ENCODE measurements around the gene SPDYE16. TPM values are rescaled to one million over a fixed set of nuclear protein-coding genes. Genes with fewer than 3 reads are reported as not detected.

The SPDYE16 gene, protein sequence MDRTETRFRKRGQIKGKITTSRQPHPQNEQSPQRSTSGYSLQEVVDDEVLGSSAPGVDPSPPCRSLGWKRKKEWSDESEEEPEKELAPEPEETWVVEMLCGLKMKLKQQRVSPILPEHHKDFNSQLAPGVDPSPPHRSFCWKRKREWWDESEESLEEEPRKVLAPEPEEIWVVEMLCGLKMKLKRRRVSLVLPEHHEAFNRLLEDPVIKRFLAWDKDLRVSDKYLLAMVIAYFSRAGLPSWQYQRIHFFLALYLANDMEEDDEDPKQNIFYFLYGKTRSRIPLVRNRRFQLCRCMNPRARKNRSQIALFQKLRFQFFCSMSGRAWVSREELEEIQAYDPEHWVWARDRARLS
- 0.11 TPM in 1 of 2 replicates, not detected in the other for total RNA-seq

DNA sequence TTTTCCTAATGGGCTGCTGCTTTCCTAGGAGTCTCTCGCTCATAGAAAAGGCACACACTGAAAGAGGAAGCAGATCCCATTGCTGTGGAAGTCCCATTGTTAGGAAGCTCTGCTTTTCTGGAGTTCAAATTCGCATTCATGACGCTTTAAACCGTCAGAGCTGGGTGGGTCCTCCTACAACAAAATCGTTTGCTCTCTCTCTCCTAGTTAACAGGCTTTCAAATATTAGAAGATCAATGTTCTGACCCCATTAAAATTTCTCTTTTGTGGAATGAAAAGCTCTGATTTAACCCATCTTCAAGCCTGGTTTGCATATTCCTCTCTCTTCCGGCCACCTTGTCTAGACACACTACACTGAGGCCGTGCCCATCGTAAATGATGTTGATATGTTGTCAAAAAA is at the start of gene SPDYE16:
SPDYE16 (minus strand) TSS at position 101 of the 400 bp plus-strand sequence. CDS start 1,838 bp downstream, outside the sequence.

DNA sequence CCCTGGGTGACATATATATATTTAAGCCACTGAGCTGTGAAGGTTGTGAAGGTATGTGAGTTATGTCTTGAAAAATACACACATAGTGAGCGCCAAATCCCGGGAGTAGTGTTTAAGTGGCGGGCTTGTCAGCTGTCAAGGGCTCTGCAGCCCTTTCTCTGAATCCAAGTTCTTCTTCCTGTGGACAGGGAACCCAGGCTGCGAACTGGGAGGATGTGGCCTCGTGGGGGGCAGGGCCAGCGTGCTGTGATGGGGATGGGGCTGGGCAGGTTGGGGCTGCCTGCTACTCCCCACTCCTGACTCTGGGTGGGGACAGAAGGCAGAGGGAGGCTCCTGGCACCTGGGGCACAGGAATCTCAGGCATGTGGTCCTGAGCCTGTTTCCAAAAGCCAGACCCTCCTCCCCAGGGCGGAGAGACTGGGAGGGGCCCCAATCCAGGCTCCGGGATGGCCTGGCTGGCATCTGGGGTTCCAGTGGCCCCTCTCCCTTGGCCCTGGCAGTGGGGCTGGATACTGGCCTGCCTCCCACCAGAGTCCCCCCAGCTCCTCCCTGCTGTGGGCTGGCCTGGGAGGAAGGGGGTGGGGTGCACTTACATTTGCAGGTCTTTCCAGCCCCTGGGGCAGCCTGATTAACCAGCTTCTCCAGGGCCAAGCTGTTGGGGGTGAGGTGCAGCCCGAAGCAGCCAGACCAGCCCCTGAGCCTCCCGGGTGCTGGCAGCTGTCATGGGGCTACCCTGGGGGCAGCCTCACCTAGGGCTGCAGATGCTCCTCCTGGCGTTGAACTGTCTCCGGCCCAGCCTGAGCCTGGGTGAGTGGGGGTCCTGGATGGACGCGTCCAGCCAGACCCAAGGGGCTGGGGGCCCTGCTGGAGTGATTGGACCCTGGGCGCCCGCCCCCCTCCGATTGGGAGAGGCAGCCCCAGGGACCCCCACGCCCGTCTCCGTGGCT is 32.9 kb downstream of the SPDYE16 start, which contains the start of gene UPK3B:
UPK3B (plus strand) TSS at position 622 of the 947 bp plus-strand sequence; CDS start at position 723, 101 bp downstream.

Small RNAs within 50 kb of the gene (small RNA-seq; reads per million reads assigned to genes)
- gene RF00019, result not detected

Other genes with a start within 250 kb of the SPDYE16 start
- 100 and 102 TPM in 2 replicates for gene HSPB1, start 240.6 kb downstream of the SPDYE16 start, total RNA-seq
- 95.6 and 97.5 TPM in 2 replicates for gene YWHAG, start 184.3 kb downstream of the SPDYE16 start, total RNA-seq
- gene SSC4D, start 133.6 kb downstream of the SPDYE16 start, total RNA-seq, result 0.65 and 0.97 TPM in 2 replicates
- 1.0 and 1.4 TPM in 2 replicates for gene ZP3, start 118.3 kb downstream of the SPDYE16 start, total RNA-seq
- 8.1 and 10.5 TPM in 2 replicates for gene DTX2, start 81.6 kb downstream of the SPDYE16 start, total RNA-seq
- gene UPK3B, start 32.7 kb downstream of the SPDYE16 start, total RNA-seq, result 0.52 and 0.54 TPM in 2 replicates
- gene POMZP3, start 84.0 kb upstream of the SPDYE16 start, total RNA-seq, result 8.2 and 9.3 TPM in 2 replicates

Measured in articular chondrocyte of knee joint (primary cell).